ENCODE data around the gene PCDHGA2.

Gene PCDHGA2

DNA sequence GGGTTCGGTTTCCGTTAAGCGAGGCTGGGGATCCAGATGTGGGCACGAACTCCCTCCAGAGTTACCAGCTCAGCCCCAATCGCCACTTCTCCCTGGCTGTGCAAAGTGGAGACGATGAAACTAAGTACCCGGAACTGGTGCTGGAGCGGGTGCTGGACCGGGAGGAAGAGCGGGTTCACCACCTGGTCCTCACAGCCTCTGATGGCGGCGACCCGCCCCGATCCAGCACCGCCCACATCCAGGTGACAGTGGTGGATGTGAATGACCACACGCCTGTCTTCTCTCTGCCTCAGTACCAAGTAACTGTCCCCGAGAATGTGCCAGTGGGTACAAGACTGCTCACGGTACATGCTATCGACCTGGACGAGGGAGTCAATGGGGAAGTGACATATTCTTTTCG is 44.8 kb downstream of the PCDHGA2 start:
- no peak for DNase-seq

GRCh38 chr5:141384471-141385267 is 46.1 kb downstream of the PCDHGA2 start:
- no peak for DNase-seq

- DNase-seq: peak in 1 of 2 donors; percentile 28
These were observed 49.2 kb downstream of the PCDHGA2 start, which contains the start of gene PCDHGB4 for GRCh38 chr5:141387557-141388311. PCDHGB4 (plus strand) TSS chr5:141387698; CDS start chr5:141387885, 187 bp downstream.

DNA sequence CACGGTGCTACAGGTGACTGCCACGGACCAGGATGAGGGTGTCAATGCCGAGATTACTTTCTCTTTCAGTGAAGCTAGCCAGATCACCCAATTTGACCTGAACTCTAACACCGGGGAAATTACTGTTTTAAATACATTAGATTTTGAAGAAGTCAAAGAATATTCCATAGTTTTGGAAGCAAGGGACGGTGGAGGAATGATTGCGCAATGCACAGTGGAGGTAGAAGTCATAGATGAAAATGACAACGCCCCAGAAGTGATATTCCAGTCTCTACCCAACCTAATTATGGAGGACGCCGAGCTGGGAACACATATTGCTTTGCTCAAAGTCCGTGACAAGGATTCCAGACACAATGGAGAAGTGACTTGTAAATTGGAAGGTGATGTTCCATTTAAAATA is 50.1 kb downstream of the PCDHGA2 start:
- no peak for DNase-seq

DNA sequence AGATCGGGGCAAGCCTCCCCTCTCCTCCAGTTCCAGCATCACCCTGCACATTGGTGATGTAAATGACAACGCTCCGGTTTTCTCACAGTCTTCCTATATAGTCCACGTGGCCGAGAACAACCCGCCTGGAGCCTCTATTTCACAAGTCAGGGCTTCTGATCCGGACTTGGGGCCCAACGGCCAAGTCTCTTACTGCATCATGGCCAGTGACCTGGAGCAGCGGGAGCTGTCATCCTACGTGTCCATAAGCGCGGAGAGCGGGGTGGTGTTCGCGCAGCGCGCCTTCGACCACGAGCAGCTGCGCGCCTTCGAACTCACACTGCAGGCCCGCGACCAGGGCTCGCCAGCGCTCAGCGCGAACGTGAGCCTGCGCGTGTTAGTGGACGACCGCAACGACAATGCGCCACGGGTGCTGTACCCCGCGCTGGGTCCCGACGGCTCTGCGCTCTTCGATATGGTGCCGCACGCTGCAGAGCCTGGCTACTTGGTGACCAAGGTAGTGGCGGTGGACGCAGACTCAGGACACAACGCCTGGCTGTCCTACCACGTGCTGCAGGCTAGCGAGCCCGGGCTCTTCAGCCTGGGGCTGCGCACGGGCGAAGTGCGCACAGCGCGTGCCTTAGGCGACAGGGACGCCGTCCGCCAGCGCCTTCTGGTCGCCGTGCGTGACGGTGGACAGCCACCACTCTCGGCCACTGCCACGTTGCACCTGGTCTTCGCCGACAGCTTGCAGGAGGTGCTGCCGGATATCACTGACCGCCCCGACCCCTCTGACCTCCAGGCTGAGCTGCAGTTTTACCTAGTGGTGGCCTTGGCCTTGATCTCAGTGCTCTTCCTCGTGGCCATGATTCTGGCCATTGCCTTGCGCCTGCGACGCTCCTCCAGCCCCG is 50.8 kb downstream of the PCDHGA2 start:
- no peak for DNase-seq

- no peak for DNase-seq
These were observed 54.1 kb downstream of the PCDHGA2 start, which contains the start of gene PCDHGA8 for GRCh38 chr5:141392429-141393198. PCDHGA8 (plus strand) TSS chr5:141392633; CDS start chr5:141392814, 181 bp downstream.

Measured in CD4-positive, alpha-beta T cell treated with Interleukin-4 for 1 hour (primary cell).